Measurements from ENCODE around the gene FAM156B.
"Not testable (repeated sequence)": the region's sequence is repeated elsewhere in the genome, so short reads cannot be mapped to it uniquely, and the experiment has no call there.

The FAM156B gene

GRCh38 chrX:52896855-52897709 is at the start of gene FAM156B:
Gene FAM156B (plus strand): TSS chrX:52897330. CDS start chrX:52907226, 9,896 bp downstream.
- not testable (repeated sequence) for DNase-seq

- no peak for DNase-seq
These were observed 44.8 kb upstream of the FAM156B start for GRCh38 chrX:52852110-52852860.

DNA sequence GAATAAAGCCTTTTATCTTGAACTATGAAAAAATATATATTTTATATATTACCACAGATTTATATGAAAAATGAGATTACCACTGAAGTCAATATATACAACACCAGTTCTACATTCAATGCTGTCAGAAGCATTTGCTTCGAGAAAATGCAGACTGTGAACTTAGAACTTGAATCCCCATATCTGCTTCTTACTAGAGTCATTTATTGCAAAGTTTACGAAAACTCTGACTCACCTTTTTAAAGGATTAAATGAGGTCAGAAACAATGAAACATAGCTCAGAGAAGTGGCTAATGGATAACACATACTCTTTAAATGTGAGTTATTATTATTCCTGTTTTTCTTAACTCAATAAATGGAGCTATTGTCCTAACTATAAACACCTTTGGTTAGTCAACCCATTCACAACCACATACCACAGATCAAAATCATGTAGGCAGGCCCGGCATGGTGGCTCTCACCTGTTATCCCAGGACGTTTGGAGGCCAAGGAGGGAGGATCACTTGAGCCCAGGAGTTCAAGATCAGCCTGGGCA is 40.1 kb upstream of the FAM156B start:
- DNase-seq: not testable (repeated sequence)

DNA sequence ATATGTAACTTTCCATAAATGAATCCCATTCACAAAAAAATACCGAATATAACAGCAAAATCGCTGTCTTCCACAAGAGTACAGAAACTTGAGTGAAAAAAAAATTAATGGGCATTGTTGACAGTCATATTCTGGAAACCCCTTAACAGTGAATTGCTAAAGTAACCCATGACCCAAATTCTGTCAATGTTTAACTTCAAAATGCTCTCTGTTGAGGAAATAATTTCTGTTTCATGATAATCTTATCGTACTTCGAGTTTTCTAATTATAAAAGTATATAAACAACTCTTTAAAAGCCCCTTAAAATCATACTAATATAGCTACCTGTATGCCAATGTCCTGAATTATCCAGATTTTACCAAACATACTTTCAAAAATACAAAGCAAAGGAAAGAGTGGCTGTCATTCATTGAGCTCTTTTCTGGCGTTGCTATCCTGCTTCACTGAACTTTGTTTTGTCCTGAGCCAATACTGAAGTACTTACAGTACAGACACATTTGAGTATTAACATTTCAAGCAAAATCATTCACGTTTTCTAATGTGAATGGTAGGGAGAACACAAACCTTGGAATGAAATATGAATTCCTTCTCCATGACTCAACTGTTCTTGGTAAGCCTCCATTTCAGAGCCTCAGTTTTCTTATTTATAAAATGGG is 31.7 kb upstream of the FAM156B start:
- DNase-seq: no peak

DNA sequence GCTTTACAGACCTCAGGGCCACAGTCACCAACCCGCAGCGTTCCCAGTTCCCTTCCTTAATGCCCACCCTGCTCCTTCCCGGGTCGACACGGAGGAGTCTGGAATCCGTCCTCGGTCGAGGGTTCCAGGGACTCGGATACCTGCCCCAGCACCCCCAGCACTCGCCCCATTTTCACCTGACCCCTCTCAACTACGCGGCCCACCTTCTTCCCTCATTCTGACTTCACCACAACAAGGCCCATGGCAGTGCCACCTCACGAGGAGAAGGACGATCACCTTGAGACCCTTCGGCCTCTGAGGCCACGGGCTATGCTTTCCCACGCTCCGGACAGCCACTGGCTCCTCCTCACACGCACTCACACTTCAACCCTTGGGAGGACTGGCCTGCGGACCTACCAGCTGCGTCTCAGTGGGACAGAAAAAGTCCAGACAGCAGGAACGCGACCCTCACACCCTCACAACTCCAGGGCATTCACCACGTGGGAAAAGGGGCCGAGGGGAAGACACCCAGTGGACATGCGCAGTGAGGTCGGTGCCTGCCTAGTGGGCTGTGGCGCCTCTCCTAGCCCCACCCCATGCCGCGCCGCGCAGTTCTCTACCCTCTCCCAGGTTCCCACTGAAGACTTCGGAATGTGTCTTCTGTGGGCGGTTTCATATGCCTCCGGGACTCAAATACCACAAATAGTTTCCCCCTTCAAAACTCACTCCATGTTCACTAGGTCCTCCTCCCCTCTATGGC is 29.4 kb upstream of the FAM156B start, which contains the start of gene XAGE3:
XAGE3 (minus strand) TSS at position 474 of the 739 bp plus-strand sequence. CDS start 950 bp downstream, outside the sequence.
- DNase-seq: no peak

DNA sequence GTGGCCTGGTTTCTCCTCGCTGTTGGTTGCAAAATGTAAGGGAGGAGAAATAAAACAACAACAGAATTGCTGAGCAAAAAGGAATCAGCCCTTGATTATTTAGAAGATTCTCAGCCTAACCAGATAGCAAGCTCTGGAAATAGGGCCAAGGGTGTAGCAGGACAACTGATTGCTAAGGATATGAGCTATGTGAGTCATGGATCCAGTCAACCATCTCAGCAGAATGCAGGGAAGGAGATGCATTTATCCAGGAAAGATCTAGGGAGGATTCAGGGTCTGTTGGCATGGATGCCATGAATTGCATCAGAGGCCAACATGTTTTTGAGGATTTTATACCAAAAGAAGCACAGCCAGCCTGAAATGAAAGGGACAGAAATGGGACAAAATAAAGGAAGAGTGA is 27.1 kb upstream of the FAM156B start:
- no peak for DNase-seq

DNA sequence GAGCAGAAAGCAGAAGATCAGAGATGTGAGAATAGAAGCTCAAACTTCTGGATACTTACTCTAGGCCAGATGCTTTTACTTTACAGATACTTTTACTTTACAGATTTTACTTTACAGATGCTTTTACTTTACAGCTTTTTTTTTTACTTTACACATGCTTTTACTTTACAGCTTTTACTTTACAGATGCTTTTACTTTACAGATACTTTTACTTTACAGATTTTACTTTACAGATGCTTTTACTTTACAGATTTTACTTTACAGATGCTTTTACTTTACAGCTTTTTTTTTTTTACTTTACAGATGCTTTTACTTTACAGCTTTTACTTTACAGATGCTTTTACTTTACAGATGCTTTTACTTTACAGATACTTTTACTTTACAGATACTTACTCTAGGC is 23.3 kb upstream of the FAM156B start:
- DNase-seq: not testable (repeated sequence)

- DNase-seq: peak; percentile 25
These were observed 22.5 kb upstream of the FAM156B start for GRCh38 chrX:52874661-52875060.

- not testable (repeated sequence) for DNase-seq
These were observed 21.7 kb upstream of the FAM156B start for GRCh38 chrX:52875436-52875835.

DNA sequence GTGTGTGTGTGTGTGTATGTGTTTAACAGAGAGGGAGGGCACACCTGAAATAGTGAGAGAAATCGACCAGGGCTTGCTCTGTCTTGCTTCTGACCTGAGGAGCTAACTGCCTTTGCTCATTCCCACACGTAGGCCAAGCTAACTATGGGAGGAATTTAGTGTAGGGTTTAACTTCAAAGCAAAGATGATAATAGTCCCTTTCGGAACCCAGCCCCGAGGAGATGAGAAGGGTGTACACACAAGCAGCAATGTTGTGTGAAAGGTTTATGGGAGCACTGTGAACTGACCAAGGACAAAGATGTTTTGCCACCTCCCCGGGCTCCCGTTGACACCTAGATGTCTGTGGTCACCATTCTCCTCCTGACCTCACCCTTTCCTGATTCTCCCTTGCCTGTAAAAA is 20.7 kb upstream of the FAM156B start:
- not testable (repeated sequence) for DNase-seq

DNA sequence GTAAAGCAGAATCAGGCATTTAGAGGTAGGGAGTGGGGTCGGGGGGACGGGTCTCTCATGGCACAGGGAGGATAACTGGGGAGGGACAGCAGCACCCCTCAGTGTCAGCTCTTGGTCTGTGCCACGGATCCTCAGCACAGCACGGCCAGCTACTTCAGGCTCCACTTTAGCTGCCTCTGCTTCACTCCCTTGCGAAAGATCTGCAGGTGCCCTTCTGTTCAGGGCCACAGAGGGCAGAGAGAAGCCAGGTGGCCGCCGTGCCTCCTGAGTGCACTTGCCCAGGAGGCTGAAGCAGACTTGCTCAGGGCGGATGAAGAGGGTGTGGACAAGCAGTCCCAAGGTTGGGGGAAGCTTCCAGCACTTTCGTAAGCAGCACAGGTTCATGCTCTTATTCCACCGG is 9.7 kb upstream of the FAM156B start:
- DNase-seq: not testable (repeated sequence)

DNA sequence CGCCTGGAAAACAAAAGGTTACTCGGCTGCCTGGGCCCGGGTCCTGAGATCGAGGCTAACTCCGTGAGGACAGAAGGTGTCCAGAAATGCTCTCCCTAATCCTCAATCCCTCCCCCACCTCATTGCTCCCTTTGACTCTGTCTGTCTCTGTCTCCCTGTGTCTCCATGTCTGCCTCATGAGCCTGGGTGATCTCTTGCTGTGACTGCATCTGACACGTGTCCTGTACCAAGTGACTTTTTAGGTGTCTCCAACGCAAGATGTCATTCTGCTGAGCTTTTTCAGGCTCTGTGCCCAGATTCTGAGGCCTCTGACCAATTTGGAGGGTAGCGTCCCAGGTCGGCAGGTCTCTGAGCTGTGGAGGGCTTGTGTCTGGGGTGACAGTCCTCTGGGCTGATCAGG is 9.0 kb upstream of the FAM156B start:
- DNase-seq: not testable (repeated sequence)

DNA sequence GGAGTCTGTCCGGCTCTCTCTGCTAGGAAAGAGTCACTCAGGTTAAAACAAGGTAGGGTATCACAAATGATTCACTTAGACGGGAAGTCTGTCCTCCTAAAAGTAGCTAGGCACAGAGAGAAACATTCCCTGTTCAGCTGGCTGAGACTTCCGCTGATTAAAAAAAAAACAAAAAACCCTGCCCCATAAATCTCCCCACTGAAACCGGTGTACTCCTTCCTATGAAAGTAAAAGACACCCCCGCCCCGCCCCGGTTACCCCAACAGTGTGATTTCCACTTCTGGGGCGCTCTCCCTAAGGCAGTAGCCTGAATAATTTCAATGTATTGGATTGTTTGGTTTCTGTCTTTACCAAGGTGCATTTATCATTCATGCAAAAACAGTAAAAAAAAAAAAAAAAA is 692 bp upstream of the FAM156B start:
- DNase-seq: not testable (repeated sequence)

DNA sequence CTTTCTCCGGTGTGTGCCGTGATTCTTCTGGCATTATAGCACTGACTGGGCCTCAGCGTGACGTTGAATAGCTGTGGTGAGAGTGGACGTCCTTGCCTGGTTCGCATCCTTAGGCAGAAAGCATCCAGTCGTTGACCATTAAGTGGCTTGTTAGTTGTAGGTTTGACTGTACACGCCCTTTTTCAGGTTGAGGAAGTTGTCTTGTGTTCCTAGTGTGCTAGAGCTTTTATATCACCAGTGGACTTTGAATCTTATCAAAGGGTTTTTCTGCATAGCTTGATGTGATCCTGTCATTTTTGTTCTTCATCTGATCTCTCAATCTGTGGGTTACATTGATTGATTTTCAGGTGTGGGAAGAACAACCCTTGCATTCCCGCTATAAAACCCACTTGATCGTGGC is 8.4 kb downstream of the FAM156B start:
- DNase-seq: not testable (repeated sequence)

- not testable (repeated sequence) for DNase-seq
These were observed 8.9 kb downstream of the FAM156B start for GRCh38 chrX:52906072-52906471.

GRCh38 chrX:52907137-52907536 is 10.0 kb downstream of the FAM156B start:
- DNase-seq: not testable (repeated sequence)

DNA sequence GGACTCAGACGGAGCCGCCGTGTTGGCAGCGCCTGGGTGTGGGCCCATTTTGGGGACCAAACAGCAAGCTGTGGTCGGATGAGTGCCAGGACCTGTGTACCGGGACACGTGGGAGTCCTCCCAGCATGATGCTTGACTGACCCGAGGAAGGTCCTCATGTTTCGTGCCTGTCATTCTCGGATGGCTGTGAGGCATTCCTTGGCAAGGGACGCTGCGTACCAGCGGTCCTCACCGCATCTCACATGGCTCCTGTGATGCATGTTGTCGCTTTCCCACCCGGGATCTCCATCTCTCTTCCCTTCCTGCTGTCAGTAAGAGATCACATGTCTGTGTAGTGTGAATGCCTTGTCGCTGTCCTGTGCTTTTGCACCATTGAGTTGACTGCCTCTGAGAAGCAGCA is 10.8 kb downstream of the FAM156B start:
- not testable (repeated sequence) for DNase-seq

- DNase-seq: not testable (repeated sequence)
These were observed 12.3 kb downstream of the FAM156B start for GRCh38 chrX:52909313-52909969.

GRCh38 chrX:52913681-52914080 is 16.6 kb downstream of the FAM156B start:
- DNase-seq: not testable (repeated sequence)

GRCh38 chrX:52914704-52915103 is 17.6 kb downstream of the FAM156B start:
- DNase-seq: not testable (repeated sequence)

GRCh38 chrX:52923781-52924241 is 26.7 kb downstream of the FAM156B start:
- no peak for DNase-seq
